Medulla oblongata (tissue), 1 donor: ENCODE results near the gene RPL18A.

Experiments used
- DNase-seq: peaks from one replicate; pipeline ENCODE4 v3.0.0-alpha.2; 2015; ENCODE audit errors: extremely low spot score

RPL18A gene

GRCh38 chr19:17841810-17842662 lies 17.7 kb upstream of the RPL18A start:
- peak; percentile 24 for DNase-seq

- DNase-seq = no peak
These were observed 16.9 kb upstream of the RPL18A start for GRCh38 chr19:17842663-17843291.

- DNase-seq = no peak
These were observed 16.4 kb upstream of the RPL18A start for GRCh38 chr19:17843292-17843827.

- DNase-seq = no peak
These were observed 15.7 kb upstream of the RPL18A start for GRCh38 chr19:17843908-17844490.

- no peak for DNase-seq
These were observed 13.6 kb upstream of the RPL18A start for GRCh38 chr19:17846146-17846545.

- DNase-seq = peak; percentile 39
These were observed 12.0 kb upstream of the RPL18A start, which contains the start of gene JAK3 for GRCh38 chr19:17847538-17848366. TSS of gene JAK3 (minus strand) at chr19:17847982. CDS start at chr19:17844417, 3,565 bp downstream.

- DNase-seq = no peak
These were observed 11.0 kb upstream of the RPL18A start for GRCh38 chr19:17848595-17849292.

- no peak for DNase-seq
These were observed 5.6 kb upstream of the RPL18A start for GRCh38 chr19:17854061-17854460.

- DNase-seq = peak; percentile 82
These were observed 4.2 kb upstream of the RPL18A start for GRCh38 chr19:17855280-17856152.

GRCh38 chr19:17860331-17860992 lies 752 bp downstream of the RPL18A start:
- DNase-seq = no peak

- no peak for DNase-seq
These were observed 1.3 kb downstream of the RPL18A start for GRCh38 chr19:17860993-17861360.

GRCh38 chr19:17861542-17862402 lies 2.1 kb downstream of the RPL18A start:
- no peak for DNase-seq

- no peak for DNase-seq
These were observed 3.2 kb downstream of the RPL18A start for GRCh38 chr19:17862711-17863519.

GRCh38 chr19:17863520-17864182 lies 3.9 kb downstream of the RPL18A start:
- no peak for DNase-seq

GRCh38 chr19:17865364-17866311 lies 5.9 kb downstream of the RPL18A start:
- DNase-seq = no peak
